NCI-H187 treated with DMSO at 0.1 percent for 48 hours (cell line): ENCODE measurements around the gene CACTIN.
A peak's percentile ranks its signal among the peaks of the same experiment; 100 is the strongest.
"Not testable (repeated sequence)": the region's sequence is repeated elsewhere in the genome, so short reads cannot be mapped to it uniquely, and the experiment has no call there.

Experiments
- DNase-seq: peaks from one replicate; lab custom pipeline; 2025; lab: John Stamatoyannopoulos, UW

Gene CACTIN

GRCh38 chr19:3586707-3587346 is 39.8 kb downstream of the CACTIN start:
- DNase-seq = no peak

- no peak for DNase-seq
Observed at GRCh38 chr19:3586127-3586626, 40.4 kb downstream of the CACTIN start.

DNA sequence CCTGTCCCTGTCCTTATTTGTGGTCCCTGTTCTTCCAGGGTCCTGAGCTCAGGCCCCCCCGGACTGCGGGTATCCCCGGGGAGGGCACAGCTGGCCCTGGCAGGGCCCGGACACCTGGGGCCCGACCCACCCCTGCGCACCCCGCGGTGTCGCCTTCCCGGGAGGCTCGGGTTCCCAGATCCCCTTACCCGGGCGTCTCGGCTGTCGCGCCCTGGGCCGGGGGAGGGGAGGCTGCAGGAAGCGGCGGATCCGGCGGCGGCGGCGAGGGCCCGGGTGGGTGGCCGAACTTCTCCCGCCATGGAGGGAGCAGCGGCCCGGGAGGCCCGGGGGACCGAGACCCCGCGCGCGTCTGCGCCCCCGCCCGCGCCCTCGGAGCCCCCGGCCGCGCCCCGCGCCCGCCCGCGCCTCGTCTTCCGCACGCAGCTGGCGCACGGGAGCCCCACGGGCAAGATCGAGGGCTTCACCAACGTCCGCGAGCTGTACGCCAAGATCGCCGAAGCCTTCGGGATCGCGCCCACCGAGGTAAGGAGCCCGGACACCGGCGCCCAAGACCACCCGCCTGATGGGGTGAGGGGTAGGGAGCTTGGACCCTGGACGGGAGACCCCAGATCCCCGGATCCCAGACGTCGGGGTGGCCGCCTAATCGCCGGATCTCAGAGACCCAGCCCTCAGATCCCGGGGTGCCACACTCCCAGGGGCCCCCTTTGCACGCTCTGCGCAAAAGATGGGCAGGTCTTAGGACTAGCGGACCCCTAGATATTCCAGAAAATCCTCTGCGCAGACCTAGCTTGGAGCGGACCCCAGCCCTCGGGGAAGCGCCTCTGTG is 41.1 kb downstream of the CACTIN start, which contains the start of gene GIPC3:
TSS of gene GIPC3 (plus strand) at position 178 of the 826 bp plus-strand sequence. CDS start at position 298, 120 bp downstream.
- DNase-seq = no peak

DNA sequence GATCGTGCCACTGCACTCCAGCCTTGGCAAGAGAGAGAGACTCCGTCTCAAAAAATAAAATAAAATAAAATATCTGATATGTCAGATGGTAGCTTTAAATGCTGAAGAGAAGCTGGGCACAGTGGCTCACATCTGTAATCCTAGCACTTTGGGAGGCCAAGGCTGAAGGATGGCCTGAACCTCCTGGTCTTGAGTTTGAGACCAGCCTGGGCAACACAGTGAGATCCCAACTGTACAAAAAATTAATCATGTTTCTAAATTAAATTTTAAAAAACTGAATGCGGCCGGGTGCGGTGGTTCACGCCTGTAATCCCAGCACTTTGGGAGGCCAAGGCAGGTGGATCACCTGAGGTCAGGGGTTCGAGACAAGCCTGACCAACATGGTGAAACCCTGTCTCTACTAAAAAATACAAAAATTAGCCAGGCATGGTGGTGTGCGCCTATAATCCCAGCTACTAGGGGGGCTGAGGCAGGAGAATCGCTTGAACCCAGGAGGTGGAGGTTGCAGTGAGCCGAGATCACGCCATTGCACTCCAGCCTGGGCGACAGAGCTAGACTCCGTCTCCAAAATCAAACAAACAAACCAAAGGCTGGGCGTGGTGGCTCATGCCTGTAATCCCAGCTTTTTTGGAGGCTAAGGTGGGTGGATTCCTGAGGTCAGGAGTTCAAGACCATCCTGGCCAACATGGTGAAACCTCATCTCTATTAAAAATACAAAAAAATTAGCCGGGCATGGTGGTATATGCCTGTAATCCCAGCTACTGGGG is 42.4 kb downstream of the CACTIN start:
- not testable (repeated sequence) for DNase-seq

DNA sequence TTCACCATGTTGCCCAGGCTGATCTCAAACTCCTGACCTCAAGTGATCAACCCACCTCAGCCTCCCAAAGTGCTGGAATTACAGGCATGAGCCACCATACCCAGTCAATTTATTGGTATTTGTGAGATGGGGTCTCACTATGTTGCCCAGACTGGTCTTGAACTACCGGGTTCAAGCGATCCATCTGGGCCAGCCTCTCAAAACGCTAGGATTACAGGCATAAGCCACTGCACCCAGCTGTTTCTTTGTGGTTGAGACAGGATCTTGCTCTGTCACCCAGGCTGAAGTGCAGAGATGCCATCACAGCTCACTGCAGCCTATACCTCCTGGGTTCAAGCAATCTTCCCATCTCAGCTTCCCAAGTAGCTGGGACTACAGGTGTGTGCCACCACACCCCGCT is 44.8 kb downstream of the CACTIN start:
- not testable (repeated sequence) for DNase-seq

GRCh38 chr19:3580156-3580934 is 46.2 kb downstream of the CACTIN start:
- DNase-seq = no peak

GRCh38 chr19:3578390-3578789 is 48.2 kb downstream of the CACTIN start:
- DNase-seq = no peak

DNA sequence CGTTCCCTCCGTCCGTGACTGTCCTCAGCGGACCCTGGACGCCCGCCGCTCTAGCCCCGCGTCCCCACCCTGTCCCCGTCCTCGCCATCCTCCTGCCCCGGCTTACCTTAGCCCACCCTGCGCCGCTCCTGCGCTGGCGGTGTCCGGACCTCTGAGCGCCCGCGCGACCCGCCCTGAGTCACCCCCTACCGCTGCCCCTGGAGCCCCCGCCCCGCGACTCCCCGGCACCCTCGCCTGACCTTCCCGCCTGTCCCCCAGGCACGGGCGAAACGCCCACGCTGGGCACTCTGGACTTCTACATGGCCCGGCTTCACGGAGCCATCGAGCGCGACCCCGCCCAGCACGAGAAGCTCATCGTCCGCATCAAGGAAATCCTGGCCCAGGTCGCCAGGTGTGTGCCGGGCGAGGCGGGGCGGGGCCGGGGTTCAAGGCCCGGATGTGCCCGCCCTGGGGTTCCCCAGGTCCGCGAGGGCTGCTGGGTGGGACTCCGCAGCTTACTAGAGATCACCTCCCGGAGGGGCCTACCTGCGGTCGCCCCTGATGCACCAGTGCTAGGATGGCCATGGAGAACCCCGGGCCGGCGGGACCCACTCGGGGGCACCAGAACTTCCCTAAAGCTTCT is 48.8 kb downstream of the CACTIN start:
- no peak for DNase-seq

GRCh38 chr19:3576696-3577443 is 49.7 kb downstream of the CACTIN start:
- no peak for DNase-seq

GRCh38 chr19:3575949-3576673 is 50.5 kb downstream of the CACTIN start:
- DNase-seq = no peak

DNA sequence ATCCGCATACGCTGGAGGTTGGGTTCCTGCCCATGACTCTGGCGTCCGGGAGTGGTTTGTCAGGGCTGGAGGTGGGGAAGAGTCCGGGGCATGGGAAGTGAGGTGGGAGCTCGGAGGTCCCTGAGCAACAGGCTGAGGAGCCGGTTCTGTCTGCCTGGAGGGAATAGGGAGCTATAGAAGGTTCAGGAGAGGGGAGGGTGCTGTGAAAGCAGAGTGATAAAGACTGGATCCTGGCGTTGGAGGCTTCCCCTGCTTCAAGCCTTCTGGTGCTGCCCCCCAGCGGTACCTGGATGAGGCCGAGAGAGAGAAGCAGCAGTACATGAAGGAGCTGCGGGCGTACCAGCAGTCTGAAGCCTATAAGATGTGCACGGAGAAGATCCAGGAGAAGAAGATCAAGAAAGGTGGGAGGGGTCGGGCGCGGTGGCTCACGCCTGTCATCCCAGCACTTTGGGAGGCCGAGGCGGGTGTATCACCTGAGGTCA is 51.3 kb downstream of the CACTIN start:
- DNase-seq = no peak

- DNase-seq = peak; percentile 85
Observed at GRCh38 chr19:3573858-3574637, 52.5 kb downstream of the CACTIN start.

GRCh38 chr19:3573162-3573857 is 53.3 kb downstream of the CACTIN start:
- DNase-seq = no peak

DNA sequence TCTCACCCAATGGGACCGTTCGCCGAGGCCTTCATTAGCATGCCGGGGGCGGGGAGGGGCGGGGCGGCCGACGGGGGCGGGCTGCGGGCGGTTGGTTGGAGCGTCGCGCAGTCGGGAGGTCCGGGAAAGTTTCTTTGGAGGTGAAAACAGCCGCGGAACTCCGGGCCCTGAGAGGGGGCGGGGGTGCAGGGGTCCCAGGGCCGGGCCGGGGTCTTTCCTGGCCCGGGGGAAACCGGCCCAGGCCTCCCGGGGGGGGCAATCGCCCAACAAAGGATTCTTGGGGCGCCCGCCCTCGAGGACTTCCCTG is 53.8 kb downstream of the CACTIN start, which contains the start of gene HMG20B:
TSS of gene HMG20B (plus strand) at position 90 of the 307 bp plus-strand sequence. CDS start 366 bp downstream, outside the sequence.
- no peak for DNase-seq

DNA sequence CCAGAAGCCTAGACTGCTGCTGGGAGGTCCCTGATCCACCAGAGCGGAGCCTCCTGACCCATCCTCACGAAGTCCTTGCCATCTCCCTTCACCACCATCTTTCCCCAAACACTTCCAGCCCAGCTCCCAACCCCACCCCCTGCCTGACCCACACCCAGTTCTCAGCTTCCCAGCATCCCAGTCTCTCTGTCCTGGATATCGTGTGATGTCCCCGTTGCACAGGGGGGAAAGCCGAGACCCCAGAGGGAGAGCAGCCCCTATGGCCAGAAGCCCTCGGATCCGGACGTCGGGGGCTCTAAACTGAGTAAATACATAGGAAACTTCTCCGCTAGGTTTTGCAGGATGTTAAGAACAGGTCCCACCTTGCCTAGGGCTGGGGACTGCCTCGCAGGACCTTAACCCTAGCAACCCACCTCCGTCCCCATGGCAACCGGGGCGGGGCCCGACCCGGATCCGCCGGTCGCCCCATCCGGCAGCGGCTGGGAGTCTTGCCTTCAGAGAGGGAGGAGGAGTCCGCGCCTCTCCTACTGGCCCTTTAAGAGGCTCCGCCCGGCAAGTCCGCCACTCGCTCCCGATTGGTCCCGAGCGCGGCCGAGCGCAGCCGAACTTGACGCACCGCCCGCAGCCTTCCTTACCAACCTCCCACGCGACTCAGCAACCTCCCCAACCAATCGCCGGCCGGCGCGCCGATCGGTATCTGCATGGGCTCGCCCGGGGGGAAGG is 54.3 kb downstream of the CACTIN start:
- DNase-seq = peak; percentile 95

GRCh38 chr19:3570606-3571011 is 56.0 kb downstream of the CACTIN start:
- DNase-seq = no peak

DNA sequence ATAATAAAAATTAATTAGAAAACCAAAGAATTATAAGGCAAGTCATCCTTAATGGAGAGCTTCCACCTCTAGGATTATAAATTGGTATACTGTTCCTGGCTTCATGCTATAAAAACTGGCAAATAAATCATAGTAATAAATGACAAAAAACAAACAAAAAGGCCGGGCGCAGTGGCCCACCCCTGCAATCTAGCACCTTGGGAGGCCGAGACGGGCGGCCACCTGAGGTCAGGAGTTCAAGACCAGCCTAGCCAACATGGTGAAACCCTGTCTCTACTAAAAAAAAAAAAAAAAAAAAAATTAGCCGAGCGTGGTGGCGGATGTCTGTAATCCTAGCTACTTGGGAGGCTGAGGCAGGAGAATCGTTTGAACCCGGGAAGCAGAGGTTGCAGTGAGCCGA is 56.5 kb downstream of the CACTIN start:
- not testable (repeated sequence) for DNase-seq
